Measurements from ENCODE around the gene SMC3.

Gene SMC3

GRCh38 chr10:110544958-110545537, 22.4 kb upstream of the SMC3 start:
- no peak for TF ChIP-seq CTCF (IDR thresholded peaks at IDR 0.05)
- Histone ChIP-seq H3K4me3 (ENCODE audit: low read depth, low read length) (no peak overlapping the region), H3K4me1 (peaks cover 4% of the 10 kb centered on the region), H3K79me2 (no peaks in the 10 kb centered on the region), H3K27ac (no peak overlapping the region), H3K9ac (no peak overlapping the region), H3K4me2 (ENCODE audit: low read length) (no peak overlapping the region), H2AFZ (no peak overlapping the region), H3K36me3 (ENCODE audit: control insufficient read depth, insufficient read depth, low read length) (no peaks in the 10 kb centered on the region), H3K27me3 (ENCODE audit: control insufficient read depth, insufficient read depth, low read length) (no peaks in the 10 kb centered on the region), H3K9me3 (ENCODE audit: control insufficient read depth, low read length) (no peaks in the 10 kb centered on the region)

- TF ChIP-seq CTCF (IDR thresholded peaks at IDR 0.05) = no peak
- no peak overlapping the region for H3K4me3 ChIP-seq (ENCODE audit: low read depth, low read length)
These were observed 21.4 kb upstream of the SMC3 start for GRCh38 chr10:110546077-110546476.

GRCh38 chr10:110546499-110547110, 20.9 kb upstream of the SMC3 start:
- H3K9me3 ChIP-seq (ENCODE audit: control insufficient read depth, low read length) = no peaks in the 10 kb centered on the region
- no peaks in the 10 kb centered on the region for H3K36me3 ChIP-seq (ENCODE audit: control insufficient read depth, insufficient read depth, low read length)
- peaks cover 4% of the 10 kb centered on the region for H3K4me1 ChIP-seq
- no peaks in the 10 kb centered on the region for H3K79me2 ChIP-seq
- no peak overlapping the region for H3K27ac ChIP-seq
- H3K4me3 ChIP-seq (ENCODE audit: low read depth, low read length) = no peak overlapping the region
- H3K4me2 ChIP-seq (ENCODE audit: low read length) = no peak overlapping the region
- TF ChIP-seq CTCF (IDR thresholded peaks at IDR 0.05) = no peak
- H2AFZ ChIP-seq = peak overlapping the region; percentile 49
- H3K27me3 ChIP-seq (ENCODE audit: control insufficient read depth, insufficient read depth, low read length) = no peaks in the 10 kb centered on the region
- no peak overlapping the region for H3K9ac ChIP-seq

More at GRCh38 chr10:110546077-110546476, 21.4 kb upstream of the SMC3 start:
- no peak overlapping the region for H2AFZ ChIP-seq
- peaks cover 4% of the 10 kb centered on the region for H3K4me1 ChIP-seq
- no peaks in the 10 kb centered on the region for H3K27me3 ChIP-seq (ENCODE audit: control insufficient read depth, insufficient read depth, low read length)
- no peaks in the 10 kb centered on the region for H3K36me3 ChIP-seq (ENCODE audit: control insufficient read depth, insufficient read depth, low read length)
- H3K9ac ChIP-seq = no peak overlapping the region
- H3K79me2 ChIP-seq = no peaks in the 10 kb centered on the region
- no peak overlapping the region for H3K27ac ChIP-seq
- no peaks in the 10 kb centered on the region for H3K9me3 ChIP-seq (ENCODE audit: control insufficient read depth, low read length)
- no peak overlapping the region for H3K4me2 ChIP-seq (ENCODE audit: low read length)

GRCh38 chr10:110547139-110547761, 20.2 kb upstream of the SMC3 start:
- Histone ChIP-seq H3K27me3 (ENCODE audit: control insufficient read depth, insufficient read depth, low read length) (no peaks in the 10 kb centered on the region), H3K9me3 (ENCODE audit: control insufficient read depth, low read length) (no peaks in the 10 kb centered on the region), H3K79me2 (no peaks in the 10 kb centered on the region), H3K27ac (no peak overlapping the region), H3K9ac (no peak overlapping the region), H3K4me2 (ENCODE audit: low read length) (no peak overlapping the region), H2AFZ (peak overlapping the region; percentile 49), H3K4me1 (peaks cover 4% of the 10 kb centered on the region), H3K36me3 (ENCODE audit: control insufficient read depth, insufficient read depth, low read length) (no peaks in the 10 kb centered on the region), H3K4me3 (ENCODE audit: low read depth, low read length) (no peak overlapping the region)
- TF ChIP-seq CTCF (IDR thresholded peaks at IDR 0.05) = peak; percentile 83

Measured in parathyroid adenoma (tissue), 2 donors.